HG03432 (cell line): ENCODE results near the gene EPM2AIP1.
A peak's percentile ranks its signal among the peaks of the same experiment; 100 is the strongest.
"Not testable (repeated sequence)": the region's sequence is repeated elsewhere in the genome, so short reads cannot be mapped to it uniquely, and the experiment has no call there.

ENCODE experiments used
- ATAC-seq: cut with Tn5 transposase; IDR thresholded peaks from one replicate; pipeline ENCODE4 v1.9.1; 2021; ENCODE audit warnings: mild to moderate bottlenecking, moderate library complexity; ENCODE audit not compliant: unreplicated experiment

Gene EPM2AIP1

DNA sequence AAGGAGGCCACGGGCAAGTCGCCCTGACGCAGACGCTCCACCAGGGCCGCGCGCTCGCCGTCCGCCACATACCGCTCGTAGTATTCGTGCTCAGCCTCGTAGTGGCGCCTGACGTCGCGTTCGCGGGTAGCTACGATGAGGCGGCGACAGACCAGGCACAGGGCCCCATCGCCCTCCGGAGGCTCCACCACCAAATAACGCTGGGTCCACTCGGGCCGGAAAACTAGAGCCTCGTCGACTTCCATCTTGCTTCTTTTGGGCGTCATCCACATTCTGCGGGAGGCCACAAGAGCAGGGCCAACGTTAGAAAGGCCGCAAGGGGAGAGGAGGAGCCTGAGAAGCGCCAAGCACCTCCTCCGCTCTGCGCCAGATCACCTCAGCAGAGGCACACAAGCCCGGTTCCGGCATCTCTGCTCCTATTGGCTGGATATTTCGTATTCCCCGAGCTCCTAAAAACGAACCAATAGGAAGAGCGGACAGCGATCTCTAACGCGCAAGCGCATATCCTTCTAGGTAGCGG, at the start of gene EPM2AIP1:
EPM2AIP1 (minus strand) TSS at position 326 of the 520 bp plus-strand sequence; CDS start at position 272, 54 bp downstream.
- peak; percentile 87 for ATAC-seq

DNA sequence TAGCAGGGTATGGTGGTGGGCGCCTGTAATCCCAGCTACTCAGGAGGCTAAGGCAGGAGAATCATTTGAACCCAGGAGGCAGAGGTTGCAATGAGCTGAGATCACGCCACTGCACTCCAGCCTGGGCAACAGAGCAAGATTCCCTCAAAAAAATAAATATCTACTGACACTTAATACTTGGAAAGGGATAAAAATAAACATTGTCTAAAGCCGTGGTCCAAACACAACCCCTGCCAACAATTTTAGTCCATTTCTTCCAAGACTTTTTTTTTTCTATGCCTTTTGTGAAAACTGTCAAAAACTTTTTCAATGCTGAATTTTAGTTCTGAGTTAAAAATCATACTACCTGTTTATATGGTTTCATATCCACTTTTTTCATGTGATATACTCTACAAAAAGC, 49.8 kb upstream of the EPM2AIP1 start:
- ATAC-seq = not testable (repeated sequence)

DNA sequence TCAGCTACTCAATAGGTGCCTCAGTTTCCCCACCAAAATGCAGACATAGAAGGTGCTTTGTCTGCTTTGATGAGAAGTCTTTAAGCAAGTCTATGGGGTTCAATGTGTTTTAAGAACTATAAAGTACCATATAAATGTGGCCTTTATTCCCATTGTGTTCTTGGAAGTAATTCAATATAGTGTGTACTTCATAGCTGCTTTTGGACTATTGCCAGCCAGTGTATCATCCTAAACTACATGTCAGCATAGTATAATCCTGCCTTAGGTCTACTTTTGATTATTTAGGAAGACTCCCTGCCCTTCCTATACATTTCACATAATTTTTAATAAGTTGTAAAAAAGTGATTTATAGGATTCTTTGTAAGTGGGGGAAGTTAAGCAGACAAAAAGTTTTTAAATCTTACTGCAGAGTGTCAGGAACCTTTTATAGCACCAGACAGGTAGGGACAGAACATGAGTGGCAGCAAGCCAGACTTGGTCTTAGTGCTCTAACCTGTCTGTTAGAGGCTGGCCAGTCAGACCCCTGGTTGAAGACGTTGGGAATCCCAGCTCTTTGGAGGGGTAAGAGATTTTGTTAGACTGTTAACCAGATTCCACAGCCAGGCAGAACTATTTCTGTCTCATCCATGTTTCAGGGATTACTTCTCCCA, 48.7 kb upstream of the EPM2AIP1 start:
- no peak for ATAC-seq

DNA sequence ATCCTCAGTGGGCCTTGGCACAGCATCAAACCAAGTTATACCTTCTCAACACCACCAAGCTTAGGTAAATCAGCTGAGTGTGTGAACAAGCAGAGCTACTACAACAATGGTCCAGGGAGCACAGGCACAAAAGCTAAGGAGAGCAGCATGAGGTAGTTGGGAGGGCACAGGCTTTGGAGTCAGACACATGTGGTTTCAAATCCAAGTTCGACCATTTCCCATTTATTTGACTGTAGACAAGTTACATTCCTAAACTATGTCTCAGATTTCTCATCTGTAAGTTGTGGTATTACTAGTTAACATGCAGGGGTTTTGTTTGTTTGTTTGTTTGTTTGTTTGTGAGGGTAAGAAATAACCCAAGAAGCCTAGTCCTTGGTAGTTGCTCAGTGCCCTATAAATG, 47.3 kb upstream of the EPM2AIP1 start:
- no peak for ATAC-seq

DNA sequence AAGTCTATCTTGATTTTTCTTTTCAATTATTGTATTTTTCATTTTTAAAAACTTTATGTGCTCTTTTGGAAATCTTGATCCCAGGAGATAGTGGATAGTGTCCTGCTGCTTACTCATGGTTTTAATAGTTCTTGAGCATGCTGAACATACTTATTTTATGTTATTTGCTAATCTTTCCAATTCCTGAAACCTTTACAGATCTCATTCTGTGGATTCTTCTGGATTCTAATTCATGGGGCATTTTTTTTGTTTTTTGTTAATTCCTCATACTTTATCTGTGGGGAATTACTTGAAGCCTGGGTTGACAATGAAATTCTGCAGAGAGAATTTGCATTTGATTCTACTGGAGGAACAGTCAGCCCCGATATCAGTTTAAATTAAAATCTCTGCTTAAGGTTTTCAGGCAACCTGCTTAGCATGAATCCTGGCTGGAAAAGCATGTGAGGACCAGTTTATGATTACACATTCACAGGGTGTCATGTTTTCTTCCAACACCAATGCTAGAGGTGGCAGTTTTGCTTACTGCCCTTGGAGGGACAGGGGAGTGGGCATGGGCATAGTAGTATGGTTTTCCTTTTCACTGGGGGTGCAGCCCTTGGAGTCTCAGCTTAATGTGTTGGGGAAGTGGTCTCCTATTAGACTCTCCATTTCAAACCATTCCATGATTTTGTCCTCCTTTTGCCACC, 46.4 kb upstream of the EPM2AIP1 start:
- no peak for ATAC-seq

DNA sequence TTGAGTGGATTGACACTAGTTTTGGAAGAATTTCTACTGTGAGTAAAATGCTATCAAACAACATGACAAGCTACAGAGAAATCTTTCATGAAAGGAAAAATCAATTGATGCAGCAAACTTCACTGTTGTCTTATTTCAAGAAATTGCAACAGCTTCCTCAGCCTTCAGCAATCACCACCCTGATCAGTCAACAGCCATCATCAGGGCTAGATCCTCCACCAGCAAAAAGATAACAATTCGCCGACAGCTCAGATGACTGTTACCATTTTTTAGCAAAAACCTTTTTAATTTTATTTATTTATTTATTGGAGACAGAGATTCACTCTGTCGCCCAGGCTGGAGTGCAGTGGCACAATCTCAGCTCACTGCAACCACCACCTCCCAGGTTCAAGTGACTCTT, 44.4 kb upstream of the EPM2AIP1 start:
- ATAC-seq = no peak

DNA sequence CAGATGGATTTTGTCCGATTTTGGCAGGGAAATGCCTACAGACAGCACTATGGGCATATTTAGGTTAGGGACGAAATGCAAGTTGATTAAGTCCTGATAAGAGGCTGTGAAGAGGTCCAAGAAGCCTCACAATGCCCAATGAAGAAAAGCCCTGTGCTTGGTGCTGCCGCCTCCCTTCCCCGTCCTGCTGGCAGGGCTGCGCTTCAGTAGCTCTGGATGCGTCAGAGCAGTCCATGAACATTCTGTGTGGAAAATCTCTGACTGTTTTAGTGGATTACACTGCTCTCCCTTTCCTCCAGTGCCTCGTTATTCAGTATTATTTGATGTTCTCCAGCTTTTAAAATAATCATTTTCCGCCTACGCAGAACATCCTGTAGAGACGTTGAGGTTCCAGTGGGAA, 40.0 kb upstream of the EPM2AIP1 start:
- ATAC-seq = no peak

DNA sequence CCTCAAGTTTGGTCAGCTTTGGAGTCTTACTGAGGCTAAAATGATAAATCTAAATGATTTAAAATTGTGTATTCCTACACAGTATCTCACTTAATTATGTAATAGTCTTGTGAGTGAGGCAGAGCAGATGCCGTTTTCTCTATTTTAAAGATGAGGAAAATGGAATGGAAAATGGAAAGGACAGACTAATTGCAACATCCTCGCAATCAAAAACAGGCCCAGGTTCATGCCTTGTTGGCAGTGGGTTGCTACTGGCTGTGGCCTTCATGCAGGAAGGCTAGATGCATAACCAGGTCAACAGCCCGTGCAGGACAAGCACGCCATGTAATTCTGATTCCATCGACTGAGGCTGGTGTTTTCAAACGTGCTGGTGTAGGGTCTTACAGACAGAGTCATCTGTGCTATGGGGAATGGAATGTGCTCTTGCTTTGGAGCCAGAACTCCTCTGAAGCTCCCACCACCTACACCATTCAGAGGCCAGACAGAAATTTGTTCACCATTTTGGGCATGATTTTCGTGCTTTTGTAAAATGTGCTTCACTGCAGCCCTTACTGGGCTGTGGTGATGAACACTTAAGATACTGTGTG, 38.3 kb upstream of the EPM2AIP1 start:
- no peak for ATAC-seq

DNA sequence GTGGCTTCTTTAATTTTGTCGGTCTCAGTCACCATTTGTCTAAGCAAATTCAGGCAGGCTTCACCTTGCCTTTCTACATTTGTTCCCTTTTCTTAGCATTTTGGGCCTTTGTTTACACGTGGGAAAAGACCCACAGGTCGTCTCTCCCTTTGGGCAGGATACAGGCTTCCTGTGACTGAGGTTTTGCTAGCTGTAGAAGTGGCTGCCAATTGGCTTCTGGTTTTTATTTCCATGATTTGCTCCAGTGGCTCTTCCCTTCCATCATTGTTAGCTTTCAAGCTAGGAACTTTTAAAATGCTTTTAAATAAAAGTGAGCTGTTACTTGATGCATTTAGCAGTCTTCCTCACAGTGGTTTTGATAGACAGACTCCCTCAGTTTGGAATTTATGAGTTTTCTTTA, 37.7 kb upstream of the EPM2AIP1 start:
- no peak for ATAC-seq

DNA sequence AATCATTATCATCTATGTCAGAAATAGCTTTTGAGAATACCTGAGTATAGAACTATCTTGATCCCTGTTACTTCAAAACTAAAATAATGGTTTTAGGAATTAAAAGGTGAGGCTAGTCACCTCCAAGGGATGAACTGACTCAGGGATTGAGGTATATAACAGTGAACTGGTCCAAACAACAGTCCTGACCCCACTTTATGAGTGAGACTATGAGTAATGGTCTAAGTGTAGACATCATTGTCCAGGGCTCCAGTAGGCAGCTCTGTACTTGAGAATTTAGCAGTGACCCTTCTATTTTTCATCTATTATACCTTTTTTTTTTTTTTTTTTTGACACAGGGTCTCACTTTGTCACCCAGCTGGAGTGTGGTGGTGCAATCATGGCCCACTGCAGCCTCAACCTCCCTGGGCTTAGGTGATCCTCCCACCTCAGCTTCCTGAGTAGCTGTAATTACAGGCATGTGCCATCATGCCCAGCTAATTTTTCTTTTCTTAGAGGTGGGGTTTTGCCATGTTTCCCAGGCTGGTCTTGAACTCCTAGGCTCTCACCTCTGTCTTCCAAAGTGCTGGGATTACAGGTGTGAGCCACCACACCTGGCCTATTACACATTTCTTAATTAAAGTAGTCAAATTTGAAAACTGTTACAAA, 36.7 kb upstream of the EPM2AIP1 start:
- no peak for ATAC-seq

DNA sequence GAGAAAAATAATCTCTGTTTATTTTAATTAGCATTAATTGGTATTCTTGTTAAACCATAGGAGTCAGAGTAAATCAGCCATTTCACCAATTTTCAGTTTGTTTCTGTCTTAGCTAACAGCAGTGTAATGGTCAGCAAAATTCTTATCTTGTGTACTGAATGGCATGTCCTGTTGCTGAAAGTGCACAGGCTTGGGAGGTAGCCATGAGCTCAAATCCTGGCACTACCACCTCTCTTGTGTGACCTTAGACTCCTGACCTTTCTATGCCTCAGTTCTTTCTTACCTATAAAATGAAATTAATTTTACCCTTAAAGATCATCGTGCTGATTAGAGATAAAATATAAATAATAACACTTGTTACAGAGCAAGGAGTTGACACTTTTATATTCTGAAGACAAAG, 36.2 kb upstream of the EPM2AIP1 start:
- no peak for ATAC-seq

DNA sequence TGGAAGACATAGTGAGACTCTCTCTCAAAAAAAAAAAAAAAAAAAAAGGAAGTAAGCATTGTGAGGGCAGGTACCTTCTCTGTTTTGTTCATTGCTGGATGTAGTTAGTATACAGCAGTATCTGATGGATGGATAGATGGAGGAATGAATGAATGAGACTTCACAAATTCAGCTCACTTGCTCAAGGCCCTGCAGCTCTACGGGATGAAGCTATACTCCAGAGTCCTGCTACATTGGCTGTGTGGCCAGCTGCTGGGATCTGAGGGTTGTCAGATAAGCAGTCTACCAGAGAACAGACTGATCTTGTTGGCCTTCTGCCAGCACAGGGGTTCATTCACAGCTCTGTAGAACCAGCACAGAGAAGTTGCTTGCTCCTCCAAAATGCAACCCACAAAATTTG, 35.4 kb upstream of the EPM2AIP1 start:
- ATAC-seq = no peak

DNA sequence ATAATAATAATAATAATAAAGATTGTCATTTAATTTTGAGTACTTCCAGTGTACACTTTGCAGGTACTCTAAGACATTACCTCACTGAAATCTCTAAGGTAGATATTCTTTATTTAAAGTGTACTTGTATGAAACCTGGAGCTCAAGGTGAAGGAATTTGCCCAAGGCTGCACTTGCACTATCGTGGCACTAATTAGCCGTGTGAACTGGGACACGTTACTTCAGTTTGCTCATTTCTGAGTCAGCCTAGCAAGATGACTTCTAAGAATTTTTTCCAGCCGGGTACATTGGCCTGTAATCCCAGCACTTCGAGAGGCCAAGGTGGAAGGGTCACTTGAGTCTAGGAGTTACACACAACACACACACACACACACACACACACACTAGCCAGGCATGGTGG, 33.9 kb upstream of the EPM2AIP1 start:
- ATAC-seq = no peak

DNA sequence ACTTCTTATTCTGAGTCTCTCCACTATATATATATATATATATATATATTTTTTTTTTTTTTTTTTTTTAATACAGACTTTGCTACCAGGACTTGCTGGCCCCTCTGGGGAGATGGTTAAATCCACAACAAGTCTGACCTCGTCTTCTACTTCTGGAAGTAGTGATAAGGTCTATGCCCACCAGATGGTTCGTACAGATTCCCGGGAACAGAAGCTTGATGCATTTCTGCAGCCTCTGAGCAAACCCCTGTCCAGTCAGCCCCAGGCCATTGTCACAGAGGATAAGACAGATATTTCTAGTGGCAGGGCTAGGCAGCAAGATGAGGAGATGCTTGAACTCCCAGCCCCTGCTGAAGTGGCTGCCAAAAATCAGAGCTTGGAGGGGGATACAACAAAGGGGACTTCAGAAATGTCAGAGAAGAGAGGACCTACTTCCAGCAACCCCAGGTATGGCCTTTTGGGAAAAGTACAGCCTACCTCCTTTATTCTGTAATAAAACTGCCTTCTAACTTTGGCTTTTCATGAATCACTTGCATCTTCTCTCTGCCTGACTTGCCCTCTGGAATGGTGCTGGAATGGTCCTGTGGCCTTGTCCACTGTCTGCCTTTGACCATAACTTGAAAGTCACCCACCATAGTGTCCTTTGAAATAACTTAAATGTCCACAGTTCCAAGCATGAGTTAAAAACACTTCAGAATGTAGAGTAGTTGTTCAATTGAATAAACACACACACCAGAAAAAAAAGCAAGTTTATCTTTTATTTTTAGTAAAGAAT, 32.8 kb upstream of the EPM2AIP1 start:
- no peak for ATAC-seq

DNA sequence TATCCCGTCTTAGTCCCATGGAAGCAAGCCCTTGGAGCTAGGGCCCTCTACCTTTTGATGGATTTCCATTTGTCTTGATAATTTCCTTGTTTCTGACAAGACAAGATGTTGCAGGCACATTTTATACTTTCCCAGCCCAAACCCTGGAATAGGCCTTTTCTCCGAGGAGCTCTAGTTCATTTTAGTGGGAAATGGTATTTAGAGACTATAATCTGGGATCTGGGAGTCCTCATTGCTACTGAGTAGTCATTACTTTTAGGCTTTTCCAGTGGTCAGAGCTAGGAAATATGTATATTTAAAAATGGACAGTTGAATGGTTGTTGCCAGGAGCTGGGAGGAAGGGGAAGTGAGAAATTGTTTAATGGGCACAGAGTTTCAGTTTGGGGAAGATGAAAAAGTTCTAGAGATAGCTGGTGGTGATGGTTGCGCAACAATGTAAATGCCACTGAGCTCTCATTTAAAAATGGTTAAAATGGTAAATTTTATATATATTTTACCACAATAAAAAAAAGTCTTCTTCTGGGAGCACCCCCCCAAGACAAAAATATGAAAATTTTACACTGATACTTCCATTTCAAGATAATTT, 32.0 kb upstream of the EPM2AIP1 start:
- ATAC-seq = peak; percentile 84

DNA sequence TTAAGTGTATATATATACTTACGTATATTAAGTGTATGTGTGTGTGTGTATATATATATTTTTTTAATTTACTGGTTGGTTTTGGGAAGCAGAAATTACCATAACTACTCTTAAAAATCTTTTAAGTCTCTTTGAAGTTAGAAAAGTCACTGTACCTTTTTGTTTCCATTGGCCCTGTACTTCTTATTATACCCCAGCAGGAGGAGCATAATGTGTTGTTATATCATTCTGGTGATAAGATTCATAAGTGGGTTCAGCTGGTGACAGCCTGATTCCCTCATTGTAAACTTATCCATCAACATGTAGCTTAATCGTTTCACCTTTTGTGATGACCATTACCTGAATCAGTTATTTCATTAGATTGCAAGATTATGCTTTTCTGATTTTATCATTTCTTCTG, 31.2 kb upstream of the EPM2AIP1 start:
- no peak for ATAC-seq

DNA sequence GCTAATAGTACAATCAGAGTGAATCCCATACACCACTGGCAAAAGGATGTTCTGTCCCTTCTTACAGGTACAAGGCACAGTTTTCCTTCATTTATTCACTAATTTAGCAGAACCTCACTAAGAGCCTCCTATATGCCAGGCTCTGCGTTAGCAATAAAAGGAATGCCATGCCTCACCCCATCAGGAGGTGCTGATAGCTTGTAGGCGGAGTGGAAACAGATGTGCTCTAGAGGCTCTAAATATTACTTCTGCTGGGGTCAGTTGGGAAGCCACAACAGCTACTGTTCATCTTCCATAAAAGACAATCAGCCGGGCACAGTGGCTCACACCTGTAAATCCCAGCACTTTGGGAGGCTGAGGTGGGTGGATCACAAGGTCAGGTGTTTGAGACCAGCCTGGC, 24.8 kb upstream of the EPM2AIP1 start:
- no peak for ATAC-seq

DNA sequence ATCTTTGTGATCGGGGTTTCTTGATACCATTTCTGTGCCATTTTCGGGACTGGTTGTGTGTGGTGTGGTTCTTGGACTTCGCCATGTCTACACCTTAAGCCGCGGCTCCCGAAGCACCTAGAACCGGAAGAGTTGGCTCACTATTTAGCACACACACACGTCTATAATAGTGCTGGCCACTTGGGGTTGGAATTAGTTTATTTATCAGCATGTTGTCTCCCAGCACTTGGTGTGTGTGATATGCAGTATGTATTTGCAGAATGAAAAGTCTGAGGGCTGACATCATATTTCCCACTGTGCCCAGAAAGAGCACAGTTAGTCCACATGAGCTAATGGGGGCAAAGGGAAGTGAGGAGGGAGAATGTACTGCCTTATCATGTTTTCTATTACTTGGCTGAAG, 24.0 kb upstream of the EPM2AIP1 start:
- no peak for ATAC-seq

DNA sequence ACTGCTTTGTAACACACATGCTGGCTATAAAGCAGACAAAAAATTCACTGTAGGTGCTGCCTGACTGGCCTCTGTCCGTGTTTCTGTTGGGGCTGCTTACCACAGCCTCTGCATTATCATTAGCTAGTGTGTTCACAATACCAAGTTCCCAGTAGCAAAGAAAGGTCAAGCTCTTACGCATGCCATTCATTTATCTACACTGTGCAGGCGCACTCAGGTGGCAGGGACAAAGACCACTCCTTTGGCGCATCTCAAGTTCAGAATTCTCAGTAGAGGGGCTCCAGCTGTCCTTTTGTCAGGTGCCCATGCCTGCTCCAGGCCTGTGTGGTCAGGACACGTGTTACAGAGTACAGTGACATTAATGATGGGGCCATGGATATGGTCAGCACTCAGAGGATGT, 22.7 kb upstream of the EPM2AIP1 start:
- ATAC-seq = no peak

DNA sequence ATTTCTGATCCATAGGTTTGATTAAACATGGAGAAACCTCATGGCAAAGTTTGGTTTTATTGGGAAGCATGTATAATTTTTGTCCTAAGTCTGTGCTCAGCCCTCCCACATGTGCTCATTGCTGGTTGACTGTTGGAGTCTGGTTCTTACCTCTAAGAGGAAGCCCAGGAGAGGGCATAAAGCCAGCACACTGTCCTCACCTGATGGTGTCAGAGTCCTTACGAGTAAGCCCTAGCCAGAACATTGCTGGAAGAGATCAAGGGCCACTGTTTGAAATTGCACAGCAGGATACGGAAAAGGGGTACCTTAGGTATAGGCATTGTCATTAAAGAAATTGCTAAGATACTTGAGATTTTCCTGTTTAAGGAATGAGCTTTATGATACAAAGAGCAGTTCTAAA, 21.7 kb upstream of the EPM2AIP1 start:
- ATAC-seq = no peak
